Measurements from ENCODE around the gene MAIP1.

GRCh38 chr2:199928226-199928625, 27.2 kb upstream of the MAIP1 start:
- TF ChIP-seq CTCF (IDR thresholded peaks at IDR 0.05) (no peak), POLR2A (IDR thresholded peaks at IDR 0.05) (no peak)
